Occipital lobe (tissue), 2 donors: ENCODE data around the gene DYSF. TPM values are rescaled to one million over a fixed set of nuclear protein-coding genes. Genes with fewer than 3 reads are reported as not detected.
"Not testable (repeated sequence)": the region's sequence is repeated elsewhere in the genome, so short reads cannot be mapped to it uniquely, and the experiment has no call there.

Experiments
- DNase-seq: peaks from one replicate; lab custom pipeline; 2025; lab: John Stamatoyannopoulos, UW
- total RNA-seq: library from RNA; depleted of rRNA; stranded (reverse); fragments of >200 nt; gene quantifications from one replicate; pipeline ENCODE4 v1.2.3, GENCODE V29; 2014

Gene DYSF
- total RNA-seq, 1 donor from 2014 or later, result 0.47 TPM

GRCh38 chr2:71646028-71646427, 192.7 kb downstream of the DYSF start:
- DNase-seq, result no peak

DNA sequence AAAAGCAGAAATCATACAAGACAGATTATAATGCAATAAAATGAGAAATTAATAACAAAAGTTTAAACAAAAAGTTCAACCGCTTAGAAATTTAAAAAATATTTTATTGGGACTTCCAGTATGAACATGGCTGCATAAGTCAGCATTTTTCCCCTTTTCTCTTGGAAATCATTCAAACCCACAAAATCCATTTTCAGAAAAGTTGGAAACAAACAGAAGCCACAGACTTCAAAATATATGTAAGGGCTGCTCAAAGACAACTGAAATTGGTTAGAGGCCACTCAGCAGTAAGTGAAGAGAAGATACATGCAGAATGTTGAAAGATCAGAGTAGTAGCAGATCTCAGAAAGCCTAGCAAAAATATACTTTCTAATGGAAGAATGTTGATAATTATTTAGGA, 194.0 kb downstream of the DYSF start:
- DNase-seq, result no peak

DNA sequence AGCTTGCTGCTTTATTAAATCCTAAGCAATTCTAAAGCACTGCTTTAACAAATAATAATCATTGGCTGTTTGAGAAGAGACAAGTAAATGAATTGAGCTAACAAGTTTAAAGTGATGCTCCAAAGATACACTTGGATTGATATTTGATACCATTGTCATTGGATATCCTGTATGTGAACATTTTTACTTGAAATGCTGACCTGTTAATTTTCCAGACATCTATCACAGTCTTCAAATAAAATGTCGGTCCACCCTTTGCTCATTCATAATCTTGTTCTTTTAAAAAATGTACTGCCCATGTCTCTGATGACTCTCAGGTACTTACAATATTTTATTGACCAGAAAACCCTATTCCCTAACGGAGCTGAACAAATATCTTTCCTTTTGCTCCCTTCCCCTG, 202.1 kb downstream of the DYSF start:
- no peak for DNase-seq

DNA sequence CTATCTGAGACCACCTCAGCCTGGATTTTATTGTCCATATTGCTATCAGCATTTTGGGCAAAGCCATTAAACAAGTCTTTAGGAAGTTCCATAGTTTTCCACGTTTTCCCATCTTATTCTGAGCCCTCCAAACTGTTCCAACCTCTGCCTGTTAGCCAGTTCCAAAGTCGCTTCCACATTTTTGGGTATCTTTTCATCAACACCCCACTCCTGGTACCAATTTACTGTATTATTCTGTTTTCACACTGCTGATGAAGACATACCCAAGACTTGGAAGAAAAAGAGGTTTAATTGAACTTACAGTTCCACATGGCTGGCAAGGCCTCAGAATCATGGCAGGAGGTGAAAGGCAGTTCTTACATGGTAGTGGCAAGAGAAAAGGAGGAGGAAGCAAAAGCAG, 204.9 kb downstream of the DYSF start:
- DNase-seq, result not testable (repeated sequence)

DNA sequence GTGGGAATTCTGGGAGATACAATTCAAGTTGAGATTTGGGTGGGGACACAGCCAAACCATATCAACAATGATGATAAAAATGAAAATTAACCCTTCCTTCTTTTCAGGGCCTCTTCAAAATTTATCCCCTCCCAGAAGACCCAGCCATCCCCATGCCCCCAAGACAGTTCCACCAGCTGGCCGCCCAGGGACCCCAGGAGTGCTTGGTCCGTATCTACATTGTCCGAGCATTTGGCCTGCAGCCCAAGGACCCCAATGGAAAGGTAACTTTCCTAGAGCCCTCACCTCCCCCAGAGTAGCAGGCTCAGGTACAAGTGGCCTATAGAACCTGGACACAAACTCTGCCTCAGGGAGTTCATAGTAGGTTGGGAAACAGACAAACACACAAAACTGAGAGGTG, 205.4 kb downstream of the DYSF start:
- no peak for DNase-seq

- DNase-seq, result no peak
These were observed 206.6 kb downstream of the DYSF start for GRCh38 chr2:71659868-71660518.

- DNase-seq, result no peak
These were observed 208.4 kb downstream of the DYSF start for GRCh38 chr2:71661782-71662181.

DNA sequence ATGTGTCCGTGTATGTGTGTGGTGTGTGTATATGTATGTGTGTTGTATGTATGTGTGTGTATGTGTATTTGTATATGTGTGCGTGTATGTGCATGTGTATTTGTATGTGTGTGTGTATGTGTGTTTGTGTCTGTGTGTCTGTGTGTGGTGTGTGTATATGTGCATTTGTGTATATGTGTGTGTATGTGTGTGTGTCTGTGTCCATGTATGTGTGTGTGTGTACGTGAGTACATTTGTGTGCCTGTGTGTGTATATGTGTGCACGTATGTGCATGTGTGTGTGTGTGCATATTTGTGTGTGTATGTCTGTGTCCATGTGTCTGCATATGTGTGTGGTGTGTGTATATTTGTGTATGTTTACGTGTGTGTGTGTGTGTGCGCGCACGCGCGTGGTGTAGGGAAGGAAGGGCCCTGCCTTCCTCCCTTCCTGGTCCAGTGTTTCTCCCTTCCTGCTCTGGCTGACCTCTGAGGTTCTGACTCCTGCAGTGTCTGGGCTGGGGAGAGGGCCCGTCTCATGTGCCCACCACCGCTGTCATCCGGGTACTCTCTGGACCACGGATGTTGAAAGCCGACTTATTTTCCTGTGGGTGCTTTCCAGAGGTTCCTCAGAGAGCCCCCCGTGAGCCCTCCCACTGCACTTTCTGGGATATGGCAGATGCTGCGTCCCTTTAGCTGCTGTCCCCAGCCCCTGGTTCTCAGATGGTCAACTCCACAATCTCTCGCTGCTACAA, 209.5 kb downstream of the DYSF start:
- DNase-seq, result no peak

DNA sequence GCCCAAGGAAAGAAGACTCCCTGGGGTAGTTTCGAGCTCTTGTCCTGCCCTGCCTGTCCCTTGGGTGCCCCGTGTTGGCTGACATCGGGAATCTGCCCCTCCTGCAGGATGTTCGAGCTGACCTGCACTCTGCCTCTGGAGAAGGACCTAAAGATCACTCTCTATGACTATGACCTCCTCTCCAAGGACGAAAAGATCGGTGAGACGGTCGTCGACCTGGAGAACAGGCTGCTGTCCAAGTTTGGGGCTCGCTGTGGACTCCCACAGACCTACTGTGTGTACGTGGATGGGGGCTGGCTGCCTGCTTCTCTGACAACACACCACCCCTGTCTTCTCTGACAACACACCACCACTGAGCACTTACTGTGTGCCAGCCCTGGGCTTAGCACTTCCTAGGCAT, 210.8 kb downstream of the DYSF start:
- DNase-seq, result no peak

- DNase-seq, result no peak
These were observed 212.1 kb downstream of the DYSF start for GRCh38 chr2:71665168-71666093.

- DNase-seq, result no peak
These were observed 212.7 kb downstream of the DYSF start for GRCh38 chr2:71666094-71666474.

- no peak for DNase-seq
These were observed 214.2 kb downstream of the DYSF start for GRCh38 chr2:71667256-71668182.

- no peak for DNase-seq
These were observed 215.1 kb downstream of the DYSF start for GRCh38 chr2:71668326-71669057.

DNA sequence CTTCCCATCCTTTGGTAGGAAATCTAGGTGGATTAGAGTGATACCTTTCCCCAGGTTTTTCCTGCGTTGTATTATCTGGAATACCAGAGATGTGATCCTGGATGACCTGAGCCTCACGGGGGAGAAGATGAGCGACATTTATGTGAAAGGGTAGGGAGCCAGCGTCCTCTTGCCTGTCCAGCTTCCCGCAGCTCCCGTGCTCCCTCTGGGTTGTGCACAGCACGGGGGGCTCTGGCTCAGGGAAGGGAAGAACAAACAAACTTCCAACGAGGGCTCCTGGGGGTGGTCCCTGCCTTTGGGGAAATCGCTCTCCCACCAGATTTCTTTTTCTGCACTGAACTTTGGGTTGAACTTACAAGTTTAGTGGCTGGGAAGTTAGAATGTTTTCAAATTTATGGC, 215.7 kb downstream of the DYSF start:
- no peak for DNase-seq

DNA sequence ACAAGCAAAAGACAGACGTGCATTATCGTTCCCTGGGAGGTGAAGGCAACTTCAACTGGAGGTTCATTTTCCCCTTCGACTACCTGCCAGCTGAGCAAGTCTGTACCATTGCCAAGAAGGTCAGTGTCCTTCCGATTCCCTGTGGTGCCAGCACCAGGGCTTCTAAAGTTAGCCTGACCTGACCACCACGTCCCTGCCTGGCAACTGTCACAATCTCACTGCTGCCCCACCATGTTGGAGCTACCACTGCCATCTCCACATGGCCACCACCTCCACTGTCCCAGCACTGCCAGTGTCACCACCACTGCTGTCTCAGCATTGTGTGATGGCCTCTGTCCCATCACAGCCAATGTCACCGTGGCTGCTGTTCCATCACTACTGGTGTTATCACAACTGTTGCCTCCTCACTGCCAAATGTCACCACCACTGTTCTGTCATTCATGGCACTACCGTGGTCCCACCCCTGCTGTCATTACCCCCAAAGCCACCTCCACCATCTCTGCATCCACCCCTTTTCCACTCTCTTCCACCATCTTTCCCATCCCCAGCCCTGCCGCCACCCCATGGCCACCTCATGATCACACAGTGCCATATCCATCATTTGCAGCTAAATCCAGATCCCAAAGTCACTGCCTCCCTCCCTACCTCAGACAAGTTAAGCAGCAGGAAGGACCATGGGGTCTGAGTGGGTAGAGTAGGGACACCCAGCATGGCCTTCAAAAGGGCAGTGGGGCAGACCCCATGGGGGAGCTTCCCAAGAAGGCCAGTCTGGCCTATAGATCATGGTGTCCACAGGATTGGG, 216.5 kb downstream of the DYSF start:
- DNase-seq, result no peak

GRCh38 chr2:71670430-71670795, 217.1 kb downstream of the DYSF start:
- DNase-seq, result no peak

GRCh38 chr2:71671203-71671854, 218.0 kb downstream of the DYSF start:
- DNase-seq, result no peak

DNA sequence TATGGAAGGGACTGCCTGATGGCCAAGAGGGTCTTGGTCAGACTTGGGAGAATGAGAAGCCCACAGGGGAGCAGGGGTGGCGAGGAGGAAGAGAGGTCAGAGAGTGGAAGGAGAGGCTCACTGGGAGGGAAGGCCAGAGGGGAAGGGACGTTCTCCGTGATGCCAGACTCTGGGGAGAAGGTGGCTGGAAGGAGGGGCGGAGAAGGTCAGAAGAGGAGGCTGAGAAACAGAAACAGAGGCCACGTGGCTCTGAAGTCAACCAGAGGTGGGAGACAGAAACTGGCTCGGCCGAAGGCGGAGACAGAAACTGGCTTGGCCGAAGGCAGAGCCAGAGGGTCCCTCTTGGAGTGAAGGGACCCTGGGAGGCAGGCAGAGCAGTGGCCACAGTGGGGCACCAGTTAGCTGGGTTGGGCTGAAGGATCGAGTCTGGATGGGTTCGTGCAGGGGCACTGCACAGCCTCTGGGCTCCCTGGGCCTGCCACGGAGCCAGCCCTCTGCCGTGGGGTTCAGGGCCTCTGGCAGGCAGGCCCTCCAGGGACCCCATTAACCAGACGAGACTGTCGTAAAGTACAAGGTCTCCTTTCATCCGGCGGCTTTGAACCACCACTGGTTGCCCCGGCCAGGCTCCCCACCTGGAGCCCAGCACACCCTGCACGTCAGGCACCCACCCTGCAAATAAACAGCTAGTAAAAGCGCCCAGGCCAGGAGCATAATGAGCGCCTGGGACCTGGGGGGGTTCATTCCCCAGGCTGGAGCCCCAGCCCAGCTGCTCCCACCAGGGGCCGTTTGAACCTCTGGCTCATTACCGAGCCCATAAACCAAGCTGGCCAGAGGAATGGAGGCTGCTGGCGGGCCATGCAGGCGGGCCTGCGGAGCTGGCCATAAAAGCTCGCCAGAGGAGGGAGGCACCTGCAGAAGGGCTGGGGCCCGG, 218.8 kb downstream of the DYSF start:
- no peak for DNase-seq
